Measurements from ENCODE around the gene AMZ2.

The AMZ2 gene

GRCh38 chr17:68292689-68293040 is 44.8 kb downstream of the AMZ2 start:
- DNase-seq = no peak

DNA sequence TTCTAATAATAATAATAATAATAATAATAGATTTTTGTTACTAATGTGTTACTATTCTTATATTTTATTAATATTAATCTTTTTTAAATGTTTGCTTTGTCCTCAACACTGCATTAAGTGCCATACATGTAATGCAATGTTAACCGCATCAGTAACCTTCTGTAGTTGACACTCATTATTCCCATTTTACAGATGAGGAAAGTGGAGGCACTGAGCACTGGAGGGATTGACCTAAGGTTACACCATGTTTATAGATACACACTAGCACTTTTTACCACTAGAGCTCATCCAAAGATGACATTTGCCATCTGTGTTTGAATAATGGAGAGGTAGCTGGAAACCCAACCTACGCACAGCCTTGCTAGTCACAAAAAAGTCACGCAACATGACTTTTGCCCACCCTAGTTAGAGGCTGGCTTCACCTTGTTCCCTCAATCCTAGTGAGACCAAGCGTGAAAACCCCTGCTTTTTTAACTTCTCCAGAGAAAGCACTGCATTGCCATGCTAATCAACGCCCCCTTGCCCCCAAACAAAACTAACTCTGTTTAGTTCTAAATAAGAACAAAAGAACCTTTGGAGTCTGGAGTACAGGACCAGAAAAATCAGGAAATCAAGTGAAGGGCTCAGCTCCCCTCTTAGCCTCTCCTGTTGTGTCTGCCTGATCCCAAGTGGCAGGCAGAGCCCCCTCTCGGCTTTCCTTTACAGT is 45.8 kb downstream of the AMZ2 start:
- DNase-seq = no peak

DNA sequence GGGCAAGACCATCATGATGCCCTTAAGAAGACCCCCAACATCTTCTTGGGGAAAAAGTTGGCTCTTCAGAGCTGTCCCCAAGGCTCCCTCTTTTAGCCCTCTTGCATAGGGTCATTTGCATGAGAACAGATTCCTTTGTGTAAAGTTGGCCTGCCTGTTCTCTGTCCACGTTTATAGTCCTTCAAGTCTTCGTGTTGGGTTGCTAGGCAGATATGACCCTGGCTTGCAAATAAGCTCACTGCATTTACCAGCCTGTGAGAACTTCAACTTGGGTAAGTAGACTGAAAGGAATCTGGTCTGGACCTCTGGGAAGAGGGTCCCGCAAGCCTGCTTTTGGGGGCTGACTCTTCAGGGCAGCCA is 46.3 kb downstream of the AMZ2 start:
- no peak for DNase-seq

- DNase-seq = no peak
Observed at GRCh38 chr17:68294617-68295016, 46.8 kb downstream of the AMZ2 start.

DNA sequence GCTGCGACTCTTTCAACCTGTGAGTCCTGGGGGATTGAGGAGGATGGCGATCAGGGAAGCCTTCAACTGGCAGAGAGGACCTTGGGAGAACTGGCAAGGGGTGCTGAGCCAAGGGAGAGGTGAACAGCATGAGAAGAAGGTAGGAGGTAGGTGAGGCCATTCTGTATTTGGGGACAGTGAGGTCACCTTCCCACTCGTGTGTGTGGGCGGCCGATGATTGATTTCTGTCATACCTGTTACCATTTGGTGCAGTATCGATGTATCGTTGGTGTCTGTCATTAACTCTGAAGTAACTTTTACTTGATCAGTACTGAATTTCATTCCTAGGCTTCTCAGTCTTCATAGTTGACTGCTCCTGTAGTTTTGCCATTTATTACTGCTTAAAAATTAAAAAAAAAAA is 47.2 kb downstream of the AMZ2 start:
- DNase-seq = no peak

DNA sequence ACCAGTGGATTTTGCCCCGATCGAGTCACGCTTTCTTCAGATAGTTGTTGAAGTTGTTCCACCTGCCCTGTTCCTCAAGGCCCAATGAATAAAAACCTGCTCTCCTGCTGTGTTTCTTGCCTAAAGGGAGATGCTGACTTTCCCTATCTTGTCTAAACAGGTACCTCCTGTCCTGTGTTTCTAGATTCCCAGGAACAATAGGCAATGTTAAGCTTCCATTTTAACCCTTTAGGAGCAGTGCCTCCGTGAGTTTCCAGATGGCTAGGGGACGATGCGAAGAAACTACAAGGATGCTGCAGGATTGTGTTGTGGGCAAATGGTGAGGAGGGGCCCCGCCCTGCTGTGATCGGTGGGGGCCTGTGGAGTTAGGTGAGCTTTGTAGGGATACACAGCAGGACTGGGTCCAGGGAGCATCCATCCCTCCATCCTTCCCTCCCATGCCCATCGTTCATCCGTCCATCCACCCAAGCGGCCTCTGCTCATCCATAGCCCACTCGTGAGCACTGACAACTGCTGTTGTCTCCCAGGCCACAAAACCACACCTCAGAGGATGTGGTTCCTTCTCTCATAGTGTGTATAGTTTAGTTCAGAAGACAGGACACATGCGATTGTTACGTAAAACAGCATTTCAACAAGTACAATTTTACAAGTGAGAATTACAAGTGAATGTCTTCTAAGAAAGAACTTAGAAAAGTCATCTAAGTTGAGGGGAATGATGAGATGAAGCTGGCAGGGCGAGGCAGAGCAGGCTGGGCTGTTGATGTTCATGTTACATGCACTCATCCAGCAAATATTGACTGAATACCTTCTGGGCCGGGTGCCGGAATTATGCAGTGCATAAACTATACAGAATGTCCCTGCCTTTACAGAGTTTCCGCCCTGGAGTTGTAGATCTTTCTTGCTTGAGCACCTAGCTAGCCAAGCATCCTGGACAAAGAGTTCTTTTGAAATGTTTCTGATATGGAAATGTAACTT is 48.7 kb downstream of the AMZ2 start:
- DNase-seq = peak; percentile 63

- DNase-seq = no peak
Observed at GRCh38 chr17:68297195-68297594, 49.4 kb downstream of the AMZ2 start.

DNA sequence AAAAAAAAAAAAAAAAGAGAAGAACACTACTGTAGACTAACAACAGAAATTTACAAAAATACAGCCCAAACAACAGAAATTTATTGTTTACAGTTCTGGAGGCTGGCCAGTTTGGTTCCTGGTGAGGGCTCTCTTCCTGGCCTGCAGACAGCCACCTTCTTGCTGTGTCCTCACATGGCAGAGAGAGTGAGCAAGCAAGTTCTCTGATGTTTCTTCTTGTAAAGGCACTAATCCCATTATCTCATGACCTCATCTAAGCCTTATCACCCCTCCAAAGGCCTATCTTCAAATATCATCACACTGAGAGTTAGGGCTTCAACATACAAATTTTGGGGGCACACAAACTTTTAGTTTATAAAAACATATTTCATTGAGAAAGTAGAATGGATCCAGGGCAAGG is 50.8 kb downstream of the AMZ2 start:
- DNase-seq = no peak

- DNase-seq = no peak
Observed at GRCh38 chr17:68299817-68300216, 52.0 kb downstream of the AMZ2 start.

DNA sequence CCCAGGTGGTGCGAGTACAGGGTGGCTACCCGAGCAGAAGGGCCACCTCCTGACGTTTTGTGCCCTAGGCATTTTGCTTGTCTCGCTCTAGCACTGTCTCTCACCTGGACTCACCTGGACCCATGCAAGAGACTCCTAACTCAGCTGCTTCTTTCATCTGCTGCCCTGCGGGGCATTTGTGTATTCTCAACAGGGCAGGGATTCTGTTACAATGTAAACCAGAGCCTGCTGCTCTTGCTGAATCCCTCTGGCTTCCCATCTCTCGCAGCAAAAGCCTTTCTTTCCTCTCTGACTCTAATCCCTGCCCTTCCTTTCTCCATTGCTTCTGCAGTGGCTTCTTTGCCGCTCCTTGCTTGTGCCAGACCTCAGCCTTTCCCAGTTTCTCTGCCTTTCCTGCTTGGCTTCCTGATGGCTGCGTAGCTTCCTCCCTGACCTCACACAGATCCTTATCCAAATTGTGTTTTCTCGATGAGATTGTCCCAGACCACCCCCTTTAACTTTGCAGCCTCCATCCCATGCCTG is 53.7 kb downstream of the AMZ2 start:
- DNase-seq = no peak

DNA sequence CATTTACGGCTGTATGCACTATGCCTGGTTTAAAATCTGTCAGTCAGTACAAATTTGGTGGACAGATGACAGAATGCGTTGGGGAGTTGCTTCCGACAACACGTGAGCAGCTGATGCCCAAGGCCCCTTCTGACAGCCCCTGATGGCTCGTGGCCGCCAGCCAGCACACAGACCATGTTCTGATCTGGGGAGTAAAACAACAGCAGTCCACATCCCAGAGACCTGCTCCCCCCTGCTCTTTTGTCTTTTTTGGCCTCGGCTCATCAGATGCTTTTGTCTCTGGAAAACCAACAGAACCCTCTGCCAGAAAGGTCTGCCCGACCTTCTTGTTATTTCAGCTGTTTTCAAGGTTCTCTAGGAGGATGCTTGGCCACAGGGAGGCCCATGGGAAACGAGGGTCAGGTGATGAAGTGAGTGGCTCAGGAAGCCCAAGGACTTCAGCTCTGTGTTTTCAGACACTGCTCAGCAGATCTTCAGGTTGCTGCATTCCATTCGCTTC is 54.3 kb downstream of the AMZ2 start:
- DNase-seq = no peak

- no peak for DNase-seq
Observed at GRCh38 chr17:68302666-68303065, 54.8 kb downstream of the AMZ2 start.

DNA sequence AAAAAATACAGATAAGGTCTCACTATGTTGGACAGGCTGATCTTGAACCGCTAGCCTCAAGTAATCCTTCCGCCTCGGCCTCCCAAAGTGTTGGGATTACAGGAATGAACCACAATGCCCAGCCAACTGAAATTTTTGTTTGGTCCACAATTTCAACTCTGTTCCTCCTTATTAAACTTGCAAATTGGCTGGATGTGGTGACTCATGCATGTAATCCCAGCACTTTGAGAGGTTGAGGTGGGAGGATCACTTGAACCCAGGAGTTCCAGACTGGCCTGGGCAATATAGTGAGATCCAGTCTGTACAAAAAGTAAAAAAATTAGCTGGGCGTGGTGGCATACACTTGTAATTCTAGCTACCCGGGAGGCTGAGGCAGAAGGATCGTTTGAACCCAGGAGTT is 56.9 kb downstream of the AMZ2 start:
- DNase-seq = no peak

GRCh38 chr17:68305142-68305541 is 57.3 kb downstream of the AMZ2 start:
- no peak for DNase-seq
